ENCODE data around the gene CSNK1G1.

The CSNK1G1 gene

GRCh38 chr15:64163659-64164362, 192.2 kb downstream of the CSNK1G1 start:
- in situ Hi-C loops (cut with HindIII; ENCODE audit: low sequenced_read_pairs): no loop called here
- H3K4me3 ChIP-seq (ENCODE audit: low read depth, low read length): peak overlapping the region; percentile 42
- no peak for TF ChIP-seq CTCF (IDR thresholded peaks at IDR 0.05; ENCODE audit: low read depth, low read length)
- no peak for DNase-seq (ENCODE audit: low read depth, low spot score)

GRCh38 chr15:64162869-64163658, 192.9 kb downstream of the CSNK1G1 start, which contains the start of gene PPIB:
Gene PPIB (minus strand): TSS chr15:64163022. CDS start chr15:64162986, 36 bp downstream.
- peak; percentile 47 for TF ChIP-seq CTCF (IDR thresholded peaks at IDR 0.05; ENCODE audit: low read depth, low read length)
- peak; percentile 99 for DNase-seq (ENCODE audit: low read depth, low spot score)
- in situ Hi-C loops (cut with HindIII; ENCODE audit: low sequenced_read_pairs): no loop called here
- peak within 1 kb of the TSS; percentile 95 for H3K4me3 ChIP-seq (ENCODE audit: low read depth, low read length)

GRCh38 chr15:64162478-64162868, 193.5 kb downstream of the CSNK1G1 start:
- in situ Hi-C loops (cut with HindIII; ENCODE audit: low sequenced_read_pairs): no loop called here
- DNase-seq (ENCODE audit: low read depth, low spot score): no peak
- peak overlapping the region; percentile 95 for H3K4me3 ChIP-seq (ENCODE audit: low read depth, low read length)
- no peak for TF ChIP-seq CTCF (IDR thresholded peaks at IDR 0.05; ENCODE audit: low read depth, low read length)

- DNase-seq (ENCODE audit: low read depth, low spot score): no peak
- in situ Hi-C loops (cut with HindIII; ENCODE audit: low sequenced_read_pairs): no loop called here
- H3K4me3 ChIP-seq (ENCODE audit: low read depth, low read length): peak overlapping the region; percentile 95
- TF ChIP-seq CTCF (IDR thresholded peaks at IDR 0.05; ENCODE audit: low read depth, low read length): no peak
Observed at GRCh38 chr15:64161688-64162477, 194.1 kb downstream of the CSNK1G1 start.

- no peak for TF ChIP-seq CTCF (IDR thresholded peaks at IDR 0.05; ENCODE audit: low read depth, low read length)
- in situ Hi-C loops (cut with HindIII; ENCODE audit: low sequenced_read_pairs): no loop called here
- no peak overlapping the region for H3K4me3 ChIP-seq (ENCODE audit: low read depth, low read length)
- no peak for DNase-seq (ENCODE audit: low read depth, low spot score)
Observed at GRCh38 chr15:64158363-64159134, 197.4 kb downstream of the CSNK1G1 start.

All from astrocyte of the spinal cord (primary cell).